Brain microvascular endothelial cell (primary cell): ENCODE measurements around the gene DENND2A.
"Not testable (repeated sequence)": the region's sequence is repeated elsewhere in the genome, so short reads cannot be mapped to it uniquely, and the experiment has no call there.

Source experiments
- DNase-seq: peaks from one replicate; pipeline ENCODE4 v3.0.0-alpha.2; 2020
- H3K27ac ChIP-seq: fragments of 250-450 bp; sonication (Bioruptor Pico); 2 replicates; pipeline ENCODE4 v1.5.1; 2020; ENCODE audit warnings: mild to moderate bottlenecking, moderate library complexity
- H3K27me3 ChIP-seq: fragments of 250-450 bp; sonication (Bioruptor Pico); replicated peaks from 2 replicates; pipeline ENCODE4 v1.5.1; 2020; ENCODE audit warnings: mild to moderate bottlenecking
- H3K36me3 ChIP-seq: fragments of 250-450 bp; sonication (Bioruptor Pico); replicated peaks from 2 replicates; pipeline ENCODE4 v1.5.1; 2020; ENCODE audit warnings: mild to moderate bottlenecking
- H3K4me3 ChIP-seq: 2 replicates; pipeline ENCODE4 v1.5.1; 2011; ENCODE audit warnings: low read depth, mild to moderate bottlenecking, control low read depth, low read length, moderate library complexity
- in situ Hi-C: cut with HindIII; loops from 2 replicates; pipeline ENCODE4 v1.10.0; 2017; ENCODE audit warnings: low sequenced_read_pairs, low pct_ligation_motif_present
- TF ChIP-seq, protein P1 (sequence below): IDR thresholded peaks from 2 replicates; pipeline ENCODE4 v1.5.1; 2011; ENCODE audit warnings: low read depth, mild to moderate bottlenecking, moderate library complexity, low read length, control low read depth, inconsistent platforms; ENCODE audit errors: missing control alignments

DENND2A gene

DNA sequence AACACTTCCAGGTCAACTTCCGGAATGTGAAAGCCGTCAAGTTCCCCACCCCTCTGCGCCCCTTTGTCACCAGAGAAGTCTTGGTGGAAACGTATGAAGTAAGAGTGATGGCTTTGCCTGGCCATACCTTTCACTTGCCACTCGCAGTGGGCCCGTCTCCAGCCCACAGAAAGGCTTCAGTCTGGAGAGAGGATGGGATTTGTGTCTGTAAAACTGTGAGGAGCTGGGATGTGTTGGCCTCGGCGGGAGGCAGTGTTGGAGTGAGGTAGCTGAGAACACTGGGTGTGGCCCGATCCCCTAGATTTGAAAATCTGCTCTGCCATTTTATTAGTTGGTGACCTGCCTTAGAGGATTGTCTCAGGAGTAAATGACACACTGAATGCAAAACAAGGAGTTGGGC, 38.6 kb upstream of the DENND2A start:
- DNase-seq = no peak
- Histone ChIP-seq H3K27me3 (no peaks in the 10 kb centered on the region), H3K27ac (no peak overlapping the region), H3K36me3 (peaks cover 4% of the 10 kb centered on the region), H3K4me3 (no peak overlapping the region)
- TF ChIP-seq, protein P1, sequence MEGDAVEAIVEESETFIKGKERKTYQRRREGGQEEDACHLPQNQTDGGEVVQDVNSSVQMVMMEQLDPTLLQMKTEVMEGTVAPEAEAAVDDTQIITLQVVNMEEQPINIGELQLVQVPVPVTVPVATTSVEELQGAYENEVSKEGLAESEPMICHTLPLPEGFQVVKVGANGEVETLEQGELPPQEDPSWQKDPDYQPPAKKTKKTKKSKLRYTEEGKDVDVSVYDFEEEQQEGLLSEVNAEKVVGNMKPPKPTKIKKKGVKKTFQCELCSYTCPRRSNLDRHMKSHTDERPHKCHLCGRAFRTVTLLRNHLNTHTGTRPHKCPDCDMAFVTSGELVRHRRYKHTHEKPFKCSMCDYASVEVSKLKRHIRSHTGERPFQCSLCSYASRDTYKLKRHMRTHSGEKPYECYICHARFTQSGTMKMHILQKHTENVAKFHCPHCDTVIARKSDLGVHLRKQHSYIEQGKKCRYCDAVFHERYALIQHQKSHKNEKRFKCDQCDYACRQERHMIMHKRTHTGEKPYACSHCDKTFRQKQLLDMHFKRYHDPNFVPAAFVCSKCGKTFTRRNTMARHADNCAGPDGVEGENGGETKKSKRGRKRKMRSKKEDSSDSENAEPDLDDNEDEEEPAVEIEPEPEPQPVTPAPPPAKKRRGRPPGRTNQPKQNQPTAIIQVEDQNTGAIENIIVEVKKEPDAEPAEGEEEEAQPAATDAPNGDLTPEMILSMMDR = no peak
- in situ Hi-C loops = no loop called here

GRCh38 chr7:140678816-140679130, 38.2 kb upstream of the DENND2A start:
- Histone ChIP-seq H3K36me3 (peaks cover 4% of the 10 kb centered on the region), H3K4me3 (no peak overlapping the region), H3K27me3 (no peaks in the 10 kb centered on the region), H3K27ac (no peak overlapping the region)
- TF ChIP-seq, protein P1 = no peak
- in situ Hi-C loops = no loop called here
- no peak for DNase-seq

- Histone ChIP-seq H3K36me3 (peaks cover 4% of the 10 kb centered on the region), H3K27ac (no peak overlapping the region), H3K4me3 (no peak overlapping the region), H3K27me3 (no peaks in the 10 kb centered on the region)
- in situ Hi-C loops = no loop called here
- TF ChIP-seq, protein P1 = no peak
- no peak for DNase-seq
These were observed 37.6 kb upstream of the DENND2A start for GRCh38 chr7:140678081-140678815.

DNA sequence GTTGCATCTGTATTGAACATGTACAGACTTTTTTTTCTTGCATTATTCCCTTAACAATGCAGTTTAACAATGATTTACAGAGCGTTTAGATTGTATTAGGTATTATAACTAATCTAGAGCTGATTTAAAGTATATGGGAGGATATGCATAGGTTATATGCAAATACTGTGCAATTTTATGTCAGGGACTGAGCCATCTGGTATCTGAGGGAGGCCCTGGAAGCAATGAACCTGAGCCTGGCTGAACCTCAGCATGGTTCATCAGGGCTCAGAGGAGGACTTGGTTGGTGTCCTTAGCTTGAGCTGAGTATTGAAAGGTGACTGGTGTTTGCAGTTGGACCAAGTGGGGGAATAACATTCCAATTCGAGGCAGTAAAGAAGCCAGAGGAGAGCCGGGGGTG, 36.9 kb upstream of the DENND2A start:
- Histone ChIP-seq H3K27me3 (no peaks in the 10 kb centered on the region), H3K36me3 (peaks cover 4% of the 10 kb centered on the region), H3K27ac (no peak overlapping the region), H3K4me3 (no peak overlapping the region)
- no peak for DNase-seq
- in situ Hi-C loops = no loop called here
- TF ChIP-seq, protein P1 = no peak

DNA sequence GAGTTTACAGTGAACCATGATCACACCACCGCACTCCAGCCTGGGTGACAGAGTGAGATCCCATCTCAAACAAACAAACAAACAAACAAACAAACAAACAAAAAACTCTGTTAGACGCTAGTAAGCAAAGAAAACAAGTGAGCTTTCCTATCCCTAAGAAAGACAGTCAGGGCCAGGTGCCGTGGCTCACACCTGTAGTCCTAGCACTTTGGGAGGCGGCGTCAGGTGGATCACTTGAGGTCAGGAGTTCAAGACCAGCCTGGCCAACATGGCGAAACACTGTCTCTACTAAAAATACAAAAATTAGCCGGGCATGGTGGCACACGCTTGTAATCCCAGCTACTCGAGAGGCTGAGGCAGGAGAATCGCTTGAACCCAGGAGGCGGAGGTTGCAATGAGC, 36.3 kb upstream of the DENND2A start:
- DNase-seq, H3K27ac ChIP-seq, H3K4me3 ChIP-seq, H3K36me3 ChIP-seq, in situ Hi-C loops, H3K27me3 ChIP-seq: not testable (repeated sequence)

DNA sequence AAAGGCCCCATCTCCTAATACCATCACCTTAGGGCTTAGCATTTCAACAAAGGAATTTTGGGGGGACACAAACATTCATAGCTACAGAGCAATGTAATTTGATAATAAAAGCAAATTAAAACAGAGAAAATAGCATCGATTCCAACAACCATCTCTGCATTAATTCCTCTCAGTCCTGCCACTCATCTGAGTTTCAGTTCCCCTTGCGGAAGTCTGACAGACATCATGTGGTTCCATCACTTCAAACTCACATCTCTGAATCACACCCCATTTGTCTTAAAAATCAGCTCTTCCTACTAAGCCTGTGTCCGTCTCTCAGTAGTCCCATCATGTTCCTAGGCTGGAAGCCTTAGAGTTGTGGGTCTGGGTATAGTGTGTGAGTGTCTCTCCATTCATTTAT, 35.7 kb upstream of the DENND2A start:
- no peak for DNase-seq
- TF ChIP-seq, protein P1 = no peak
- peaks cover 4% of the 10 kb centered on the region for H3K36me3 ChIP-seq
- no peaks in the 10 kb centered on the region for H3K27me3 ChIP-seq
- in situ Hi-C loops = no loop called here
- no peak overlapping the region for H3K4me3 ChIP-seq
- H3K27ac ChIP-seq = no peak overlapping the region
